Liver (tissue), 3 donors: ENCODE measurements around the gene HIPK2.

Experiments used
- CTCF ChIP-seq: fragments of 150-350 bp; IDR thresholded peaks from 2 replicates; pipeline ENCODE4 v1.5.1; 2017; ENCODE audit warnings: improper control_type of control experiment, low read depth, low read length; ENCODE audit not compliant: missing input control
- FOXA1 ChIP-seq: IDR thresholded peaks from 2 replicates; pipeline ENCODE4 v1.6.1; 2016; ENCODE audit warnings: antibody characterized with exemption
- HNF4A ChIP-seq, 2 donors: conservative IDR thresholded peaks; 2 replicates each; pipeline ENCODE4 v1.6.1; 2016; ENCODE audit warnings: antibody characterized with exemption in 2 of 2, mild to moderate bottlenecking in 2 of 2
- RAD21 ChIP-seq, 2 donors: IDR thresholded peaks; 2 replicates each; pipeline ENCODE4 v1.6.1; 2016; ENCODE audit warnings: antibody characterized with exemption in 2 of 2, mild to moderate bottlenecking in 2 of 2
- REST ChIP-seq: IDR thresholded peaks from 2 replicates; pipeline ENCODE4 v1.6.1; 2016; ENCODE audit warnings: antibody characterized with exemption, mild to moderate bottlenecking
- RXRA ChIP-seq, 2 donors: IDR thresholded peaks; 2 replicates each; pipeline ENCODE4 v1.6.1; 2017 to 2018; ENCODE audit warnings: antibody characterized with exemption in 2 of 2, mild to moderate bottlenecking in 1 of 2
- TAF1 ChIP-seq: conservative IDR thresholded peaks from 2 replicates; pipeline ENCODE4 v1.6.1; 2016; ENCODE audit warnings: antibody characterized with exemption, mild to moderate bottlenecking
- donor health status: healthy.
- donor health status: healthy.

DNA sequence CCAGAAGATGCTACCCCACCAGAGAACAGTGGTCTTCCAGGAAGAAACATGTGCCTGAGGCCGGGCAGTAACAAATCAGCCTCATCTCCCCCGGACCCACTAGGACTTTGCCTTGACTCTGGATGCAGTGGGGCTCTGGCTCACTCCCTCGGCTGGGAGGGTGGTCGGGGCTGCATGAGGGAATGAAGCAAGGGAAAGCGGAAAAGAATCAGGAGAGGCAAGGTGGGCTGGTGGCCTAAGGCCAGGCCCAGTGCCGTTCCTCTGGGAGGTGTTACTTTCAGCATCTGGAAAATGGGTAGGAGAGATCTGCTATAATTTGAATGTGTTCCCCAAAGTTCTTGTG lies 202.5 kb downstream of the HIPK2 start:
- no peak for TF ChIP-seq CTCF
- TF ChIP-seq TAF1: no peak
- no peak for TF ChIP-seq RXRA (IDR thresholded peaks at IDR 0.05)
- no peak for TF ChIP-seq FOXA1
- no peak for TF ChIP-seq REST
- no peak for TF ChIP-seq RAD21 (IDR thresholded peaks at IDR 0.05)
- TF ChIP-seq HNF4A (conservative IDR thresholded peaks at IDR 0.05): no peak
